Renal cortex interstitium (tissue), 11 donors: Measurements from ENCODE around the gene RAB1A. TPM values are rescaled to one million over a fixed set of nuclear protein-coding genes. Genes with fewer than 3 reads are reported as not detected.
A peak's percentile ranks its signal among the peaks of the same experiment; 100 is the strongest.
"Not testable (repeated sequence)": the region's sequence is repeated elsewhere in the genome, so short reads cannot be mapped to it uniquely, and the experiment has no call there.

Source experiments
- DNase-seq, 11 donors: peaks; one replicate each; pipeline ENCODE4 v3.0.0-alpha.2; 2013; ENCODE audit warnings: low read depth in 9 of 11, low spot score in 4 of 11; ENCODE audit errors: extremely low read depth in 1 of 11
- polyA plus RNA-seq, 3 donors: library from polyadenylated mRNA; unstranded; fragments of 120-200 nt; gene quantifications; one replicate each; pipeline ENCODE4 v1.2.1, GENCODE V29; 2013; ENCODE audit not compliant: insufficient read length in 3 of 3

Gene RAB1A
- polyA plus RNA-seq, 3 donors = 229 to 277 (median 254) TPM

DNA sequence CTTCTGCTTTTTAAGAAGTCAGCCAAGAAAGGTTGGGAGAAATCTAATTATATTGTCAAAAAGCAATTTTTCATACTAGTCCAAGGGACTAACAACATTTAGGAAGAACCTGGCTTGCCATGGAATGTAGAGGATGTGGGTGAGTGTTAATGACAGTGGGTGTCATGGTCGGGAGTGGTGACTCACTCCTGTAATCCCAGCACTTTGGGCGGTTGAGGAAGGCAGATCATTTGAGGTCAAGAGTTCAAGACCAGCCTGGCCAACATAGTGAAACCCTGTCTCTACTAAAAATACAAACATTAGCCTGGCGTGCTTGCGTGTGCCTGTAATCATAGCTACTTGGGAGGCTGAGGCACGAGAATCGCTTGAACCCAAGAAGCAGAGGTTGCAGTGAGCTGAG is 27.9 kb upstream of the RAB1A start:
- DNase-seq = not testable (repeated sequence)

- no peak for DNase-seq
These were observed 26.1 kb upstream of the RAB1A start for GRCh38 chr2:65156041-65156440.

GRCh38 chr2:65153515-65153914 is 23.6 kb upstream of the RAB1A start:
- DNase-seq = no peak

GRCh38 chr2:65146078-65146477 is 16.2 kb upstream of the RAB1A start:
- no peak for DNase-seq

- DNase-seq = no peak
These were observed 14.7 kb upstream of the RAB1A start for GRCh38 chr2:65144571-65144970.

- DNase-seq = no peak
These were observed 12.6 kb upstream of the RAB1A start for GRCh38 chr2:65142515-65142914.

GRCh38 chr2:65137197-65137775 is 7.4 kb upstream of the RAB1A start:
- no peak for DNase-seq

DNA sequence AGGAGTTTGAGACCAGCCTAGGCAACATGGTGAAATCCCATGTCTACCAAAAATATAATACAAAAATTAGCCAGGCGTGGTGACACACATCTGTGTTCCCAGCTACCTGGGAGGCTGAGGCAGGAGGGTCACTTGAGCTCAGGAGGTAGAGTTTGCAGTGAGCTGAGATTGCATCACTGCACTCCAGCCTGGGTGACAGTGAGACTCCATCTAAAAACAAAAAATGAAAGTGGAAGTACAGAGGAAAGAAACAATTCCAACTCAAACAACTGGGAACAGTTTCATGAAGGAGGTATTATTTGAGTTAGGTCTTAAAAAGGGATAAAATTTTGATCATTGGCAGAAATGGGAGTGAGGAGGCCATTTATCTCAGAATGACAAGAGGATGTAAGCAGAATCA is 6.3 kb upstream of the RAB1A start:
- DNase-seq = no peak

DNA sequence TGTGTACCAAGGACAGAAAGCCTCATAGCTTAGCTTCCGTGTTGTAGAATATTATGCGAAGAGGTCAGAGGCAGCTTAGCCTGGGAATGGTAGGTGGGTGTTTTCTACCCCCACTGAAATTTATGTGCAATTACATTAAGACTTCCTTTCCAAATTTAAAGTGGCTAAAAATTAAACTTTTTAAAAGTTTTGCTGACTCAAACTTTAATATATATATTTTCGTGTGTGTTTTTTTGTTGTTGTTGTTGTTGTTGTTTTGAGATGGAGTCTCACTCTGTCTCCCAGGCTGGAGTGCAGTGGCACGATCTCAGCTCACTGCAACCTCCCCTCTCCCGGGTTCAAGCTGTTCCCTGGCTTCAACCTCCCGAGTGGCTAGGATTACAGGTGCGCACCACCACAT is 4.3 kb upstream of the RAB1A start:
- no peak for DNase-seq

DNA sequence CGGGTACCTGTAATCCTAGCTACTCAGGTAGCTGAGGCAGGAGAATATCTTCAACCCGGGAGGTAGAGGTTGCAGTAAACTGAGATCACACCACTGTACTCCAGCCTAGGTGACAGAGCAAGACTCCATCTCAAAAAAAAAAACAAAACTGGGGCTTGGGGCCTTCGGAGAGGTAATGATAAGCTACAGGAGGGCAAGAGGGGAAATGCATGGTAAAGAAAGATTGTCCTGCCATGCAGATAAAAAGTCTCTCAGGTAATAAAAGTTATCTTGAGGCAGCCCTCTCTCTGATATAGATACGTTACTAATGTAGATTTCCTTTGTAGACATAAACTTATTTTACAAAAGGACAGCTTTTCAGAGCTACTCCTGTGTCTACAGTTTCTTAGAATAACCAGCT is 3.7 kb upstream of the RAB1A start:
- no peak for DNase-seq

DNA sequence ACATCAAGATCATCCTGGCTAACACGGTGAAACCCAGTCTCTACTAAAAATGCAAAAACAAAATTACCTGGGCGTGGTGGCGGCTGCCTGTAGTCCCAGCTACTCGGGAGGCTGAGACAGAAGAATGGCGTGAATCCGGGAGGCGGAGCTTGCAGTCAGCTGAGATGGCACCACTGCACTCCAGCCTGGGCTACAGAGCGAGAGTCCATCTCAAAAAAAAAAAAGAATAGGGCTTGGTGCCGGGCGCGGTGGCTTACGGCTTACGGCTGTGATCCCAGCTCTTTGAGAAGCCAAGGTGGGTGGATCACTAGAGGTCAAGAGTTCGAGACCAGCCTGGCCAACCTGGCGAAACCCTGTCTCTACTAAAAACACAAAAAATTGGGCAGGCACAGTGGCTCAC is 3.0 kb upstream of the RAB1A start:
- not testable (repeated sequence) for DNase-seq

GRCh38 chr2:65130664-65131175 is 814 bp upstream of the RAB1A start:
- DNase-seq = peak in 2 of 11 donors; percentile 29 to 56

DNA sequence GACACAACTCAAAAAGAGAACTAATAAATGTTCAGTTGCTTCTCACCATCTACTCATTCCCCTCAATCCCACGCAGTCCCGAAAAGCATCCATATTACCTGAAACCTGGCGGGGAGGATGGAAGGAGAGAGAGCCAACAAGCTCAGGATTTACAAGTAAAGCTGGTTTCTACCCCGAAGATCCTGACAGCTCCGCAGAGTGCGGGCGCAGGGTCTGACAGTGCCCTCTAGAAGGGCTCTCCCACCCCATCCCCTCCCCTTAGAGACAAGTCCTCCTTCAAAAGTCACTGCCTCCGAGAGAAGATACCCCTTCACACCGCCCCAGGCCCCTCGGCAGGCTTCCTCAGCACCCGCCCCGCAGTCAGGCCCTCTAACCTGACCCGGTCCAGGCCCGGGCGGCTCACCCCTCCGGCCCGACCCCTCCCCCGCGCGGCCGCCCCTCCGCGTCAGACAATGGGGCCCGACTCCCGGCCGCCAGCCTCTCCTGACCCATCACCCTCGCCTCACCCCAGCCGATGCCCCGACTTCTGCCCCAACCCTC is 550 bp downstream of the RAB1A start:
- DNase-seq = peak in 6 of 11 donors; percentile 13 to 44 (median 23)

- DNase-seq = peak in 4 of 11 donors; percentile 11 to 34 (median 20)
These were observed 1.4 kb downstream of the RAB1A start for GRCh38 chr2:65128297-65129190.

GRCh38 chr2:65125457-65125856 is 4.4 kb downstream of the RAB1A start:
- DNase-seq = not testable (repeated sequence)

DNA sequence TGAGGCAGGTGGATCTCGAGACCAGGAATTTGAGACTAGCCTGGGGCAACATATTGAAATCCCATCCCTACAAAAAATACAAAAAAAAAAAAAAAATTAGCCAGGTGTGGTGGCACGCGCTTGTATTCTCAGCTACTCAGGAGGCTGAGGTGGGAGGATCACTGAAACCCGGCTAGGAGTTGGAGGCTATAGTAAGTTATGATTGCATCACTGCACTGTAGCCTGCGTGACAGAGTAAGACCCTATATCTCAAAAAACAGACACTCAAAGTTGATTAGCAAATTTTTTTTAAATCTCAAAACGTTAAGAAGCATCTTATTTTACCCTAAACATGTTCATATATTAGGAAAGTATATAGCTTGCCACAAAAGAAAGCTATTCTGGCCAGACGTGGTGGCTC is 7.6 kb downstream of the RAB1A start:
- DNase-seq = no peak

GRCh38 chr2:65120990-65121693 is 8.8 kb downstream of the RAB1A start:
- DNase-seq = no peak

GRCh38 chr2:65116645-65117044 is 13.3 kb downstream of the RAB1A start:
- no peak for DNase-seq

DNA sequence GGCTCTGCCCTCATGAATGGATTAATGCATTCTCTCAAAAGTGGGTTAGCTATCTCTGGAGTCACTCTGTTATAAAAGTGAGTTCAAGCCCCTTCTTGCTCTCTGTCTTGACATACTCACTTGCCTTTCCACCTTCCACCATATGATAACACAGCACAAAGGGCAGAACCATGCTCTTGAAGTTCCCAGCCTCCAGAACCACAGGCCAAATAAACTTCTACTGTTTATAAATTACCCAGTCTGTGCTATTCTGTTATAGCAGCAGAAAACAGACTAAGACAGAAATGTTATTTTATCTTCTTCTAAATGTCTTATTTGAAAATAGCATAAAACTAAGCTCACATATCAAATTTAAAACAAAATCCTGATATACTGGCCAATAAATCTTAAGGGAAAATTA is 15.0 kb downstream of the RAB1A start:
- DNase-seq = no peak

DNA sequence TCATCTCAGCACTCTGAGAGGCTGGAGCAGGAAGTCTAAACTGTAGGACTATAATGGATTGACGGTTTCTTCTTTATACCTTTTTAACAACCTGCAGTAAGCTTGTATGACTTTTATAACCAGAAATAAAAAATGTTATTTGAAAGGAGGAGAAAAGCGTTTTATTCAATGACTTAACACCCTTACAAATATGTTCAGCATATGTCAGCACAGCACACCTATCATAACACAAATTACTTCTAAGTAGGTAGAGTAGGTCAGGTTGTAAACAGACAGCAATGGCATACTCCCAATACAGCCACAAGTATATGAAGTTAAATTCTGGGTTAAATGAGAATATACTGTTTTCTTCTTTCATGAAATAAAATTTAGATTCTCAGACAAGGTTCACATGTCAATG is 16.1 kb downstream of the RAB1A start:
- no peak for DNase-seq
